ENCODE results near the gene TFDP1.

Gene TFDP1

GRCh38 chr13:113552079-113552478, 32.5 kb upstream of the TFDP1 start:
- Histone ChIP-seq H4K20me1 (ENCODE audit: insufficient read depth) (no peaks in the 10 kb centered on the region), H3K36me3 (ENCODE audit: insufficient read depth) (no peaks in the 10 kb centered on the region), H3K9ac (no peak overlapping the region), H3K4me2 (no peak overlapping the region), H3K27me3 (ENCODE audit: insufficient read depth, low read depth) (no peaks in the 10 kb centered on the region), H3K4me3 (IDR thresholded peaks at IDR 0.05; ENCODE audit: insufficient read depth, low read depth, low read length) (no peak overlapping the region), H3K27ac (no peak overlapping the region), H2AFZ (ENCODE audit: low read depth) (no peak overlapping the region), H3K4me1 (ENCODE audit: low read depth, poor library complexity, severe bottlenecking) (no peaks in the 10 kb centered on the region), H3K79me2 (ENCODE audit: insufficient read depth, low read depth) (no peaks in the 10 kb centered on the region)
- no peak for TF ChIP-seq CTCF (conservative IDR thresholded peaks at IDR 0.05; ENCODE audit: low read depth, low read length)

- H3K79me2 ChIP-seq (ENCODE audit: insufficient read depth, low read depth): no peaks in the 10 kb centered on the region
- H3K4me3 ChIP-seq (IDR thresholded peaks at IDR 0.05; ENCODE audit: insufficient read depth, low read depth, low read length): no peak overlapping the region
- no peaks in the 10 kb centered on the region for H3K4me1 ChIP-seq (ENCODE audit: low read depth, poor library complexity, severe bottlenecking)
- H3K27me3 ChIP-seq (ENCODE audit: insufficient read depth, low read depth): no peaks in the 10 kb centered on the region
- H2AFZ ChIP-seq (ENCODE audit: low read depth): no peak overlapping the region
- H3K27ac ChIP-seq: no peak overlapping the region
- TF ChIP-seq CTCF (conservative IDR thresholded peaks at IDR 0.05; ENCODE audit: low read depth, low read length): no peak
- no peaks in the 10 kb centered on the region for H3K36me3 ChIP-seq (ENCODE audit: insufficient read depth)
- no peaks in the 10 kb centered on the region for H4K20me1 ChIP-seq (ENCODE audit: insufficient read depth)
- no peak overlapping the region for H3K9ac ChIP-seq
- H3K4me2 ChIP-seq: no peak overlapping the region
Observed at GRCh38 chr13:113552786-113553434, 31.6 kb upstream of the TFDP1 start.

- Histone ChIP-seq H3K27me3 (ENCODE audit: insufficient read depth, low read depth) (no peaks in the 10 kb centered on the region), H3K4me1 (ENCODE audit: low read depth, poor library complexity, severe bottlenecking) (no peaks in the 10 kb centered on the region), H3K27ac (no peak overlapping the region), H3K36me3 (ENCODE audit: insufficient read depth) (no peaks in the 10 kb centered on the region), H2AFZ (ENCODE audit: low read depth) (no peak overlapping the region), H3K79me2 (ENCODE audit: insufficient read depth, low read depth) (no peaks in the 10 kb centered on the region), H4K20me1 (ENCODE audit: insufficient read depth) (no peaks in the 10 kb centered on the region), H3K9ac (no peak overlapping the region), H3K4me2 (no peak overlapping the region), H3K4me3 (IDR thresholded peaks at IDR 0.05; ENCODE audit: insufficient read depth, low read depth, low read length) (no peak overlapping the region)
- no peak for TF ChIP-seq CTCF (conservative IDR thresholded peaks at IDR 0.05; ENCODE audit: low read depth, low read length)
Observed at GRCh38 chr13:113553511-113554332, 30.8 kb upstream of the TFDP1 start.

- H3K9ac ChIP-seq: no peak overlapping the region
- H2AFZ ChIP-seq (ENCODE audit: low read depth): no peak overlapping the region
- H3K4me1 ChIP-seq (ENCODE audit: low read depth, poor library complexity, severe bottlenecking): no peaks in the 10 kb centered on the region
- H3K27ac ChIP-seq: no peak overlapping the region
- H3K4me2 ChIP-seq: no peak overlapping the region
- no peaks in the 10 kb centered on the region for H3K79me2 ChIP-seq (ENCODE audit: insufficient read depth, low read depth)
- no peaks in the 10 kb centered on the region for H3K36me3 ChIP-seq (ENCODE audit: insufficient read depth)
- no peak overlapping the region for H3K4me3 ChIP-seq (IDR thresholded peaks at IDR 0.05; ENCODE audit: insufficient read depth, low read depth, low read length)
- TF ChIP-seq CTCF (conservative IDR thresholded peaks at IDR 0.05; ENCODE audit: low read depth, low read length): no peak
- no peaks in the 10 kb centered on the region for H3K27me3 ChIP-seq (ENCODE audit: insufficient read depth, low read depth)
- no peaks in the 10 kb centered on the region for H4K20me1 ChIP-seq (ENCODE audit: insufficient read depth)
Observed at GRCh38 chr13:113554333-113554700, 30.2 kb upstream of the TFDP1 start.

Measured in KMS-11 (cell line).